GM19328 (cell line): ENCODE results near the gene XK.
A peak's percentile ranks its signal among the peaks of the same experiment; 100 is the strongest.

Source experiments
- ATAC-seq: cut with Tn5 transposase; IDR thresholded peaks from one replicate; pipeline ENCODE4 v1.9.1; 2021; ENCODE audit warnings: mild to moderate bottlenecking, moderate library complexity; ENCODE audit not compliant: unreplicated experiment

Gene XK

DNA sequence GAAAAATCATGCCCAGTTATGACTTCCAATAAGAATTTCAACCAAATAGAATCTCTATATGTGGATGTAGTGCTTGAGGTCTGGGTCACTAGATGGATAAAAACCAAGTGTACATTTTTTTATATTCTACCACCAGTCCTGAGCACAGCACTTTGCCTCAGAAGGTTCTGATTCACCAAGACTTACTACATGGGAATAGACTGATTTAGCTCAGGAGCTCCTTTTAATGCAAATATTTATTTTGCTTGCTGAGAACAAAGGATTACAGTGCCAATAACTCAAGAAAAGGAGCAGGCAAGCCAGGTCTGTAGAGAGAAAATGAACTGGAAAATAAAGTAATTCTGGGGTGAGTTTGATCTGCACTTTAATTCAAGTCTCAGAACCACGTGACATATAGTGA is 6.4 kb upstream of the XK start:
- no peak for ATAC-seq

DNA sequence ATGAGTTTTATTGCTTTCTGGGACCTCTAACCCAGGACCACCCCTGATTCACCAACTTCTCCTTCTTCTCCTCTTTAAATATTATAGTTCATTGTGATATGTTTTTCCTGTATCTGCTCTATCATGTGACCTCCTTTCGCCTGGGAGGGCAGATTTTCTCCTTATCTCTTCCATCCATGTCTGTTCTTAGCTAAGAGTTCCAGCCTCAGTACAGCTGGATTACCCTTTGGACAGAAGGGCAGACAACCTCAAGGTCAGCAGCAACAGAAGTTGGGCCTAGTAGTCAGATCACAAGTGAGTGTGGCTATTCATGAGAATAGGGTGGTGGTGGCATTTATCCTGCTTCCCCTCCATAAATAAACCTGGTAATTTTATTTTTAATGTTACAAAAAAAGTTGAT is 5.7 kb upstream of the XK start:
- no peak for ATAC-seq

DNA sequence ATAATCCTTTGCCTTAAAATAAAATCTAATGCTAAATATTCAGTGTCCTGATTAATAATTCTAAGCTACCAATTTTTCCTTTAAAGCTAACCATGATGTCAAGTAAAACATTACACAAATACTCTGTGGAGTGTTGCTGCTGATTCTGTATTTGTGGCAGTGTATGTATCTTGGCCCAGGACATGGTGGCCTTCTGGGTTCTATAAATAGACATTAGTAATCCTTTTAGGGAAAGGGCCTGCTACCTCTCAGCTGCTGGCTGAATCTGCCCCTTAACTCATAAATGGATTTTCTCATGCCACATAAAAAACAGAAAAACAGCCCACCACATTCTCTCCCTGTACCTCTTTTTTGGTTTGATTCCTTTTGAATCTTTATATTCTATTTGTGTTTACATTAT is 1.2 kb upstream of the XK start:
- no peak for ATAC-seq

DNA sequence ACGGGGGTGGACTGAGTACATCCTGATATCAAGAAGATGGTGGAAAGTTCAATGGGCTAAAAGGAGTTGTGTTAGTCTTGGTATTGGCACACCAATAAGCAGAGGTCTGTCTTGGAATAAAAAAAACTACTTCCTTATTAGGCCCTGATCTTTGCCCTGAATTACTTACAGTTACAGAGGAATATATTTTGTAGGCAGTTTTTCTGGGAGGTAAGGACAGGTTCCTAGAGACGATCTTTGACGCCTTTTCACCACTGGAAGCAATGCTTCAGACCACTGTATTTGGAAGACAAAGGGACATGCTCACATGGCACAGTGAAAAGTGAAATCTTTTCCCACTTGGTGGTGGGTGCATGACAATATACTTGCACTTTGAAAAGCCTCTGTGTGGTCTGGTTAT is 618 bp upstream of the XK start:
- no peak for ATAC-seq

DNA sequence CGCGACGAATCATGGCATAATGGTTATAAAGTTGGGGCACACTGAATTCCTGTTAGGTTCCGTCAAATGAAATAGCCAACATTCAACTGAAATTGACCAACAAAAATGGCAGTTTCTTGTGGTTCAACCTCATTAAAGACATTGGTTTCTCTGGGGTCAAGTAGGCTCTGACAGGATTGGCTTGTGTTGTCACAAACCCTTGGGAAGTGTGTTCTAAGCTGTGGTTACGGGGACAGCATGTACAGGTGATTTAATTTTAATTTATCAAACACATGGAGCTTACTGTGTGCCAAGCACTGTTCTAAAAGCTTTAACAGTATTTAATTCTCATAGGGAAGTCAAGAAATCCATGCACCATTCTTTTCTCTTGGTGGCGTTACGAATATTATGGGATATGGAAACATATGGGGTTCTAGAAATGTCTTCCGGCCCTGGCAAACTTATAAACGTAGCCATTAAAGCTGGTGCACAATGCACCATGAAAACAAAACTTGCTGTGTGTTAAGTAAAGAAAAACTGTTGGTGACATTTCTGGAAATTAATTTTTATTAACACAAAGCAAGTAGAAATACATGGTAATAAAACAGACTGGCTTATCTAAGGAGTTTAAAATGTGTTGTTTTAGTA is 891 bp downstream of the XK start:
- ATAC-seq, result no peak

DNA sequence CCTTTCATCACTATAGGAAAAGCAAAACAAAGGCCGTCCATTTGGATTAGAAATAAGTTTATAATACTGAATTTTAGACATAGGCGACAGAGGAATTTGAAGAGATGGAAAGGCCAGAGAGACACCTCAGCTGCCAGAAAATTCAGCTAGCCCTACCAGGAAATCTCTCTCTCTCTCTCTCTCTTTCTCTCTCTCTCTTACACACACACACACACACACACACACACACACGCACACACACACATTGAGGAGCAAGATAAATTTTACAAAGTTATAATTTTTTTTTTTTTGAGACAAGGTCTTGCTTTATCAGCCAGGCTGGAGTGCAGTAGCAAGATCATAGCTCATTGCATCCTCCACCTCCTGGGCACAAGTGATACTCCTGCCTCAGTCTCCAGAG is 1.4 kb downstream of the XK start:
- no peak for ATAC-seq

DNA sequence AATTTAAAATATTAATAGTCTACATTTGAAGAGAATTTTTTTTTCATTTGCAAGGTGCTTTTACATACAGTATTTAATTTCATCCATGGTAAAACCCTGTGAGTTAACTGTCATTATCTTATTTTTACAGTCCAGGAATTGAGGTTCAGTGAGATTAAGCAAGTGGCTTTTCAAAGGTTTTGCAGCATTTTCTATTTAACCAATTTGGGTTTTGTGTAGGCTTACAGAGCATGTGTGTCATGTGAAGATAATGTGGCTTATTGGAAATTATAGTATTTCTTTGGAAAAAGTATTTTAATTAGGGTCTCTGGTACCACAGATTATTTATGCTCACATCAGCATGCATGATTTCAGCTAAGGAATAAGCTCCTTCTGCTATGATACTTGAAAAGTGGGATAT is 4.5 kb downstream of the XK start:
- no peak for ATAC-seq

DNA sequence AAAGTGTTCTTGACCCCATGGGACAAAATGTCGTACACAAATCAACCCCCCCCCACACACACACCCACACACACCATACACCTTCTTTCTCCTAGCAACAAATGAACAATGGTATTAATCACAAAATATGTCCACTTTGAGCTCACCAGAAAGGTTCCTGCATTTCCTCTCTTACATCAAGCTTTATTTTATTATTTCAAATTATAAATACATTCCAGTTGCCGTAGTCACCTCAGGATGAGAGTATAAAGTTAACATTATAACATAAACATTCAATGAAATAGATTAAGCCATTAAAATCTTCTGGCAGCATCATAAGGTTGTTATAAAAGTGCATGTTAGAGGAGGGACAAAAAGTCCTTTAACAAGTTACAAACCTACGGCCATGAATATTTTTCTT is 7.3 kb downstream of the XK start:
- ATAC-seq, result no peak

DNA sequence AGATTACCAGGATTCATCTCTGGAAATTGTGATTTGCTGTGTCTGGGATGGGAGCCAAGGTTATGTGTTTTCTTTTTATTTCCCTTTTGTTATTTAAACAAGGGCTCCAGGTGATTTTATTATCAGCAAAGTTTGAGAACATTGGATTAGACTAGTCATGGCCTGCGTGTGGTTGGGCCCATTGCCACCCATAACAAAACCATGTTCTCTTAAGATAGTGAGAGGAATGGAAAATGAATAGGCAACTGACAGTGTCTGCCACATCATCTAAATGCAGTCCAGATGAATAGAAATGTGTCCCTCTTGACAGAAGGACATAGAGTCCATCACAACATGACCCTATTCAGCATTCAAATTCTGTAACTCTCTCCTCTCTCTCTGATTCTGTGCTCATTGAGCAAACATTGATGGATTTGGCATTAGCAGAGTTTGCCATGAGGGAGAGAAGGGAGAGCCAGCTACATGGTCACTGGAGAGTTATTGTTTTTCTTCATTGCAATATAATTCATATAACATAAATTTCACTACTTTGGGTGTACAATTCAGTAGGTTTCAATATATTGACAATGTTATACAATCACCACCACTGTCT is 11.7 kb downstream of the XK start:
- no peak for ATAC-seq

DNA sequence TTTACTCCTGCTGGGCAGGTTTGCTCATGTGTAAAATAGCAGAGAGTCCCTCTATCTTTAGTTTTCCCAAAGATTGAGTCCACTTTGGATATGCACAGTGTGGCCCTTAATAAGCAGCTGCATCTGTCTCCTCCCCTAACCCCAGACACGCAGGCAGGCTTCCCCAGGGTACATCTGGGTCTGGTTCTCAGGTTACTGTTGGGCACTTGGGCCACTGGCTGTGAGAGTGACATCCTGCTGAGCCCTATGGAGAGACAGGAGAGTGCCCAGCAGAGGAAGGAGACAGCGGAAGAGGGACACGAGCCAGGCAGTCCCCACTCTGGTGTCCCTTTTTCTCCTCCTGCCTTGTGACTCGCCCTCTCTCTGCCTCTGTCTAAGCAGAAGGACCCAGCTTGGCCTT is 16.0 kb downstream of the XK start:
- ATAC-seq, result no peak

DNA sequence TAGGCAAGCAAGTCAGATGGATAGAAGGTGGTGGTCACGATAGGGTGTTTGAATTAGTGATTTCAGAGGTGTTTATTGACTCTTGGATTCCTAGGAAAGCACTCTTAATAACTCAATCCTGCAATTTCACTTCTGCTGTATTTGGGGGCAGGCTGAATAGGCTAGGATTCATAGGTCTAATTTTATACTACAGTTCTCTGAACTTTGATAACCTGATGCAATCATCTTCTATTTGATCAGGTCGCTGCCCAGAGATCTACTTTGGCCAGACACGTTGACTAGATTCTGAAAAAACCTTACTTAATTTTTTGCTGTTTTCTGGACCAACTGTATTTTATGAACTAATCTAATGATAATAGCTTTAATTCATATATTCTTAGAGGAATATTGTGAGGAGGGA is 26.4 kb downstream of the XK start:
- ATAC-seq, result no peak

DNA sequence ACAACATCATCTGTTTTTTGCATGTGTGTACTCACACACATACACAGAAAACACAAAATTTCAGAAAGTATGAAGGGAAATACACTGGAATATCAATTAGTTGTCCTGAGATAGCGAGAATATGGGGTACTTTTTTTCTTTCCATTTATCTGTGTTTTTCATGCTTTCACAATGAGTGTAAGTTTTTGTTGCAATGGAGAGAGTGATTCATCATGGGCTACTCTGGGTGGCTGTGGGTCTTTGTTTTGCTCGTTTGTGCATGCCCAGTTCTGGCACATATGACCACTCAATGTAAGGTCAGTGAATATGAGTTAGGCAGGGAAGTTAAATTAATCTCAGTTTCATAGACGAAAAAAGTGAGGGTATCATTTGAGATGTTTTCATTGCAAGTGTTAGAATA is 26.9 kb downstream of the XK start:
- ATAC-seq, result no peak

DNA sequence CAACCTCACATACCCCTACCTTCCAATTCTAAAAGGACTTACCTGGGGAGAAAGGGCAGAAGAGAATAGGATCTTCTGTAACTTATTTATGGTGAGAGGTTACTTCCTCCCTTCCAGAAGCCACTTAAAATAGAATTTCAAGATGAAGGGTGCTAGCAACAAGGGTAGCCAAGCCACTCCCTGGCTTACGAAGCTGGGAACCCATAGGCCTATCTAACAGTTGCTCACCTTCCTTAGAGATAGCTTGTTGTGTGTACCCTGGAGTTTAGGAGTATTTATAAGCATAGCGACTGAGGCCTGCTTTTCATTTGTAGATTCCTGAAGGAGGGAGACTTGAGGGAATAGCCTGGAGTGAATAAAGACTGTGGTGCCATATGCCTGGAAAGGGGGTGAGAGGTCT is 28.9 kb downstream of the XK start:
- no peak for ATAC-seq

DNA sequence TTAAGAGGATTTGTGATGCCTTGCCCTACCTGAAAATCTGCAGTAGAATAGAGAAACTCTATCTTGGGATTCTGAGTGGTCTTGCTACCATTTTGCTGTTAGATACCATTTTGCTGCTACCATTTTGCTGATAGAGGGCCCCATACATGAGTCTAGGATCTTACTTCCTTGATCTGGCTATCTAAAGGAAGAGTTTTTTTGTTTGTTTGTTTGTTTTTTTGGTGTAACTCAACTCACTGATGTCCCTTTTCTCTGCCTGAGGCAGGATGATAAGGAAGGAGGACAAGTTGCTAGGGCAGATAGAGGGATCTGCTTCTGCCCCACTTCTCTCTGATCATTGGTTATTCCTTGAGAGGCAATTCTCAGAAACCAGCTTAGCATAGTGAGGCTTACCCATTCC is 31.0 kb downstream of the XK start:
- no peak for ATAC-seq

DNA sequence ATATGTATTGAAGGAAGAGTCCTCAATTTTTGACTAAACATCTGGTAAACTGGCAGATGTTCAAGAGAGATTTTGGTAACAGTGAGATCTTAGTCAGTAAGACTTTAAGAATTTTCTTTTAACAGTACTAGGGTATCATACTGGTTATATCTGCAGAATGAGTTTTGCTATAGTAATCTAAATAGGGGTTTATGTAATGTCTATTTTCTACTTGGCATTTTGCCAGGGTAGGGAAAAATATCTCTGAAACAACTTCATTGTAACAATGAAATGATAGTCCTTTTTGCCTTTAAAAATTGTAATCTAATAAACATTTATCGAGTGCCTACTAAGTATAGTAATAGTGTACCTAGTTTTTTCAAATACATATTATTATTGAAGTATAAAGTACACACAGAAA is 32.1 kb downstream of the XK start:
- no peak for ATAC-seq

DNA sequence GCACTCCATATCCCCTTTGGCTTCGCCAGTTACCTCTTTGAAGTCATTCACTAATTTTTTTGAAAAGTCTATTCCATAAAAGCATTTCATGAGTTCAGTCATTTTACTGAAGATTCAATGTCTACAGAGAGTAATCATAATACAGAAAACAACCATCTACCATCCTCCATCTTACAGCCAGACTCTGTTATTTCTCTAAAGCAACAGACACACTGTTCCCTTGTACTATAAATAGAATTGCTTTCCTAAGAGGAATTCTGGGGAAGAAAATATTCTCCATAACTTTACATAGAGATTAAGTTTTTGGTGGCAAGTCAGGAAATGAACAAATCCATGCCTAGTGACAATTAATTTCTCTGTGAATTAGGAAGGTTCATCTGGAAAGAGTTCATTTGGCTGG is 37.0 kb downstream of the XK start:
- ATAC-seq, result no peak

DNA sequence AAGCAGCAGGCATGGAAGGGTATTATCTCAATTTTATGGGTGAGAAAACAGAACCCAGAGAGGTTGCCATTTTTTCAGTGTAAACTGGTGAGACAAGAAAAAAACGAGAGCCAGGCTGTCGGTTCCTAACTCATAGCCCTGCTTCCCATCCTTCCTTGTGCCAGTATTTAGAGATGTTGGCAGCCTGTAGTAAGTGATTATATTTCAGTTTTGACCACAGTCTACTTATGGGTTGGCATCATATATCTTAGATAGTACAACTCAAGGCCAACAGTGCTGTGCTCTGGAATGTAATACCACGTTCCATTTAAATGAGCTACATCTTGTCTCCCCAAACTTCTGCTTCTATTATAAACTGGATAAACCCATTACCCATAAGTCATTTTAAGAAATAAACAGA is 40.8 kb downstream of the XK start:
- ATAC-seq, result no peak

DNA sequence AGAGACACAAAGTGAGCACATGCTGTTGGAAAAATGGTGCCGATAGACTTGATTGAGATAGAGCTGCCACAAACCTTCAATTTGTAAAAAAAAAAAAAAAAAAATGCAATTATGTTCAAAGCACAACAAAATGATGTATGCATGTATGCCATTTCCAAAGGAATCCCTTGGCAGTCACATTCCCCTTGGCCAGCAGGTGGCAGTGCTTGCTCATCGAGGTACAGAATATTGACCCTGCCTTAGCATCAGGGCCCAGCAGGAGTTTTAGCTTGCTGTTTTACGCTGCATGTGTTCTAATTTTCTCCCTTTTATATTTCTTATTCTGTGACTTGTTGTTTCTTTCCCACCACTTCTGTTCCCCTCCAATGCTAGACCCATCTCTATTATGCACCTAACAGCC is 59.8 kb downstream of the XK start:
- ATAC-seq, result peak; percentile 53

DNA sequence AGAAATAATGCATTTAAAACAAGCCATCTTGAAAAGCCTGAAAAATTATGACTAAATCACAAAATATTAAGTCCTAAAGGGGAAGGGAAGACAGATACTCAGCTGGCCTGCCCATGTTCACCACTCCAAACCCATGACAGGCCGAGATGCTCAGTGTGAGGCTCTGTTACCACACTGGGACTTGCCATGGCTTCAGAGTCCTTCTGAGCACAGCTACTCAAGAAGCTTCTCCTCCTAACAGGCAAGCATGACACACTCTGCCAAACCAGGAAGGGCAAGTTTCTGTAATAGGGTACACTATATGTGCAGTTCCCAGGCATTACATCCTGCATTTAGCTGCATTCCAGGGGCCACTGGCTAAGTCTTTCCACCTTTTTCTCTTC is 60.2 kb downstream of the XK start:
- ATAC-seq, result peak; percentile 16

DNA sequence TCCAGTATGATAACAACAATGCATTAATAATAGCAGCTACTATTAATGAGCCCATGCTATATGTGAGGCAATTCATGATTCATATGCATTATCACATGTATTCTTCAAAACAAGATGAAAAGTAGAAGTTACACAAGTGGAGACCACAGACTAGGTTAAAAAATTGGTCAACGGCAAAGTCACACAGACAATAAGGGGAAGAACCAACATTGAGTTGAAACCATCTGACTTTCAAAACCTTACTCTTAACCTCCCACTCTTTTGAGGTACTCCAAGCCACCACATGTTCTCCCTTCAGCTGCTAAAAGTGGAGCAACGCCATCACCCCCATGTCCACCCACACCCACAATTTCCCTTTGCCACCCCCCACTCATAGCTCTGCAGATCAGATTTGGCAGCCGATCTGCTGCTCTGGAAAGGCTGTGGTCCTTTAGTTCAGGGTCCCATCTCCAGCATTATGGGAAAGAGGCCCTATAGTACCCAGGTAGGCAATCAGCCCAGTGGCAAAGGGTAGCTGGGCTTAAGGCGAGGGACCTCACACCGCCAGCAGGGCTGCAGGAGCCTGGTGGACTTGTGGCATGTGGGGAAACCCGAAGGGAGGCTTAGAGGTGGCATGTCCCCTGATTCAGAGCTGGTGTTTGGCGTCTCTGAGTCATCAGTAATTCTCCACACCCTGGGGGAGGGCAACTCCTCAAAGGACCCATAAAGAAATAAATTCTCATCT is 60.8 kb downstream of the XK start:
- ATAC-seq, result peak; percentile 88

DNA sequence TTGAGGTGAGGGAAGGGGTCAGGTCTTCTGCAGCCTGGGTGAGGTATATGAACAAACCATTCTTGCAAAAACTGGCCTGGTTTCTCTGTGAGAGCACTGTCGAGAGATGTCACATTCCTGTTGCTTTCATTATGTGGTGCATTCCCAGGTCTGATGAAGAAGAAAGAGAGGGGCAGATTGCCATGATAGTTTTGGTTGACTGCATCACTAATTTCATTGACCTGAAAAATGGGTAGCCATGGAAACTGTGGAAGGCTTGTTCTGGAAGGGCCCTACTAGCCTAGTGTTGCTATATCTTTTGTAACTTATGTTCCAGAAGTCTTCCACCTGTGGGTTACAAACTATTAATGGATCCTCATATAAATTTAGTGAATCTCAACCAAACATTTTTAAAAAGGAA is 61.4 kb downstream of the XK start:
- no peak for ATAC-seq

DNA sequence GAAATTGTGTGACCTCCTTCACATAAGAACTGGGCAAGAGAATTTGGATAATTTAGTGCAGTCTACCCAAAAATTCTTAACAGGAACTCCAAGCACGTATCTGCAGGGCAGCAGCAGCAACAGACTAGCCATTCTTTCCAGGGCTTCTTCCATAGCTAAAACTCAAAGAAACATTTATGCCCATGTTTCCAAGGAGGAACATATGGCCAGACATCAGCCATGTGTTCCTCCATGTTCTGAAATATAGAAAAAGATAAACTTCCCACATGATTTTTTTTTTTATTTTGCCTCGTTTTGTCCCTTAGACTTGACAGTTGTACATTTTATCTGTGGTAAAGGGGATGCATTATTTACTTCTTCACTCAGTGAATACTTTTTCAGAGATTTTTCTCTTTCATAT is 66.7 kb downstream of the XK start:
- ATAC-seq, result no peak

DNA sequence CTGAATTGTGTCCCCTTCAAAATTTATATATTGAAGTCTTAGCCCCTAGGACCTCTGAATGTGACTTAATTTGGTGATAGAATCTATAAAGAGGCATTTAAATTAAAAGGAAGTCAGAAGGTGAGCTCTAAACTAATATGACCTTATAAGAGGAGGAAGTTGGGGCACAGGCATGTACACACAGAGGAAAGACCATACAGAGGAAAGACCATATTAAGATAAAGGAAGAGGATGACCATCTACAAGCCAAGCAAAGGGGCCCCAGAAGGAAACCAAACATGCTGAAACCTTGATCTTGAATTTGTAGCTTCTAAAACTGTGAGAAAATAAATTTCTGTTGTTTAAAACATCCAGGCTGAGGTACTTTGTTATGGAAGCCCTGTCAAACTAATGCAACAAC is 67.3 kb downstream of the XK start:
- no peak for ATAC-seq
